ENCODE data around the gene KRTAP4-7. TPM values are rescaled to one million over a fixed set of nuclear protein-coding genes. Genes with fewer than 3 reads are reported as not detected.
"Not testable (repeated sequence)": the region's sequence is repeated elsewhere in the genome, so short reads cannot be mapped to it uniquely, and the experiment has no call there.

The KRTAP4-7 gene
- total RNA-seq, 1 donor from 2014 or later: not detected

DNA sequence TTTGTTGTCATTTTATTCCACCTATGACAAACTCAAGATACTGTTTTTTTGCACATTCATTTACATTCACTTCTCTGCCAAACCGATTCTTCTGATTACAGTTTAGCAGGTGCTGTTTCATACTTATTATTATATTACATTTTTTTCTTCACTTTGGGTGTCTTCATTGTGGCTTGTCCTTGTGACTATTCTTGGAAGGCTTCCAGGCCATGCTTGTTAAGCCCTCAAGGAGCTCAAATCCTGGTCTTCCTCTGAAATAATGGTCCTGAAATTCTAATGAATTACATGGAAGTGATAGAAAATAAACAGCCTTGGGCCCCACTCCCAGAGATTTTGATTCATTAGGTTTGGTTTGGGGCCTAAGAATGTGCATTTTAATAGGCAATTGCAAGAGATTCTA, 19.6 kb upstream of the KRTAP4-7 start:
- DNase-seq (ENCODE audit: low spot score in 2 of 2): no peak
- no peak for FAIRE-seq

DNA sequence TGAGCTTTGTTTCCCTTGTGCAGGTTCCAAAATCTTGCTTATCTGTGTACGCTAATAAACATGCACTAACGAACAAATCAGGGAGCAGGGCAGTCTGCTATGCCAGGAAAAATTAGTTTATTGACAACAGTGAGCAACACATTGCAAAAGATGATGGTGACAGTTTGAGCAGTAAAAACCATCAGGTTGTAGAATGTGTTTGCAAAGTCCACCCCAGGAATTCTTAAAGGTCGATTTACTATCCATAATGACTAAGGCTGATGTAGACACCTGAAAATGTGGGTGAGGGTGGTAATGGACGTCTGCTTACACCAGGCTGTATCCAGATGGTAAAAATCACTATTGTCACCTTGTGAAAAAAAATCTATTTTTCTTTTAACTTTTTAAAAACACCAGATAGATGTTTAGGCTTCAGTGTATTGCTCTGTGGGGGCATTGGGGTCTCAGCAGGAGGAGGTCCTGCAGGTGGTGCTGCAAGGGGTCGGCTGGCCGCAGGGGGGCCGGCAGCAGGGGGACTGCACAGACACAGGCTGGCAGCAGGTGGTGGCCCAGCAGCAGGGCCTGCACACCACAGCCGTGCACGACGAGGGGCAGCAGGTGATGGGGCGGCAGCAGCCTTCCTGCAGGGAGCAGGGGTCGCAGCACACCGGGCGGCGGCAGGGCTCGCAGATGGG, 18.8 kb upstream of the KRTAP4-7 start:
- not testable (repeated sequence) for DNase-seq (ENCODE audit: low spot score in 2 of 2); FAIRE-seq

DNA sequence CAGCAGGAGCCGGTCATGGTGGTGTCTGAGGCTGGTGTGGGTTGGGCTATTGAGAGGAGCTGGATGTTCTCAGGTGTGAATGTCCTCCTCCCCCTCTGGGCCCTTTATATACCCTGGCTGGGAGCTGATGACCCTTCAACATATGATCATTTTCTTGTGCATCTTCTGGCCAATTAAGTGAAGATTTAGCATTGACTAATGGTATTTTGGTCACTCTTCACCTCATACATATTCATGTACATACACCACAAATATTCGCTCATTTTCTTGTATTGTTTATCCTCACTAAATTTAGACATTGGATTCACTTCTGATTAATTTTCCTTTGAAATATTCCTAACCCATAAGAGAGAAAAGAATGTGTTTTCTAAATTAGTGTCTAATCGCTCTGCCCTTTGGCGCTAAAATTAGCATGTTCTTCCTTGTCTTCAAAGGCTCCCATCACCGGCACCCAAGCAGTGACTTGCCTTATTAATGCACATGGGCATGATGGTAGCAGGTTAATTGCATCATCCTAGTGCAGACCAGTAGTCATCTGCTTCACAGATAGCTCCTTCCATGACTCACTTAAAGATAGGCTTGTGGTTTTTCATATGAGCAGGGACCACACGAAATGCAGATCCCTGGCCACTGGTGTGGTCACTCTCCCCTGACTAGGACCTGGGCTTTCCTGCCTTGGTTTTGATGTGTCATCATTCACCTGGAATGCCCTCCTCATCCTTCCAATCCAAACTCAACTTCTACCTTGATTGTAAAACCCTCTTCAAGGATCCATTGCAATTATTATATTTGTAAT, 17.9 kb upstream of the KRTAP4-7 start, which contains the start of gene KRTAP2-4:
KRTAP2-4 (minus strand) TSS at position 51 of the 796 bp plus-strand sequence; CDS start at position 17, 34 bp downstream.
- DNase-seq (ENCODE audit: low spot score in 2 of 2): no peak
- FAIRE-seq: no peak

DNA sequence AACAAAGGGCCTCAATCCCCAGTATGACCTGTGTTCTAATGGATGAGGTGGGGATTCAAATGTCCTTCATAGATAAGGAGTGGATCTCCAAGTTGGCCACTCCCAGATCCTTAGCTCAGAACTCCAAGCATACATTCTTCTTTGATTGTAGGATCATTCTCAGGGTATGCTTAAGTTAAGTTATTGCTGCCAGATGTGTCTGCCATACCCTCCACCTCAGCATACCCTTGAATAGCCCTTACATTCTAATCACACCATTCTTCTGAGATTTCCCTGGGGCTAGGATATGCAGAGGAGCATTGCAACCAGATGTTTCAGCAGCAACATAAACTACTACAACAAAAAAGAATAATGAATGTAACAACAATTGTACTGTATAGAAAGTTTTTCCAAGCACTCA, 16.7 kb upstream of the KRTAP4-7 start:
- no peak for DNase-seq (ENCODE audit: low spot score in 2 of 2)
- FAIRE-seq: no peak

DNA sequence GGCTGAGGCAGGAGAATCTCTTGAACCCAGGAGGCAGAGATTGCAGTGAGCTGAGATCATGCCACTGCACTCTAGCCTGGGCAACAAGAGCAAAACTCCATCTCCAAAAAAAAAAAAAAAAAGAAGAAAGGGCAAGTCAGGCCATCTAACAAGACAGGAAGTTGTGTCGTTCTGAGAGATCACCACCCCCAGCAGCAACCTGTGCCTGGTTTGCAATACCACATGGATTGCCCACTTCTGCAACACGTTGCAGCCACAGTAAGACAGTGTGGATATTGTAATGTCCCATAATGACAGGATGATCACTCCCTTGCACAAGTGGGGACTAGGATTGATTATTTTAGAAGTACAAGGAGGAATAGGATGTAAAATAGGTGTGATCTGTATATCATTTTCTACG, 14.9 kb upstream of the KRTAP4-7 start:
- no peak for DNase-seq (ENCODE audit: low spot score in 2 of 2)
- no peak for FAIRE-seq

DNA sequence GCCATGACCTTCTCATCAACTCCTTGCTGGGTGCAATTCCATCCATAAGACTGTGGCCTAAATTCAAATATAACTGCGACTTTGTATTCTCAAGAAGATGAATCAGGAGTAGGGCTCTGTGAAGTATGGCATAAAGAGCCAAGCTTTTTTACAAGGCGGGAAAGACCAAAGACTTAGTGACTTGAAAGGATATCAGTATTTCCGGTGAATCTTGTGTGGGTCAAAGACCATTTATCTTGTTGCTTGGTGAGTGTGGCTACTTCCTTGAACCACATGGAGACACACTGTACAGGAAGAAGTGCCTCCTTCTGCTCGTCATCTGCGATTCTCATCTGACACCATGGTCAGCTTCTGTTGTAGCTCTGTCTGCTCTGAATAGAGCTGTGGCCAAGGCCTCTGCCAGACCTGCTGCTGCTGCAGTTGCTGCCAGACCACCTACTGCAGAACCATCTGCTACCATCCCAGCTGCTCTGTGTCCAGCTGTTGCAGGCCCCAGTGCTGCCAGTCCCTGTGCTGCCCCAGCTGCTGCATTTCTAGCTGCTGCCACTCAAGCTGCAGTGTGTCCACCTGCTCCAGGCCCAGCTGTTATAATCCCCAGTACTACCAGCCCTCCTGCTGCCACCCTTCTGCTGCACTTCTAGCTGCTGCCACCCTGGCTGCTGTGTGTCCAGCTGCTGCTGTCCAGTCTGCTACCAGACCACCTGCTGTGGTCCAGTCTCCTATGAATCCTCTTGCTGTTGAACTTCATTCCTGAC, 12.2 kb upstream of the KRTAP4-7 start:
- FAIRE-seq: no peak
- DNase-seq (ENCODE audit: low spot score in 2 of 2): no peak

DNA sequence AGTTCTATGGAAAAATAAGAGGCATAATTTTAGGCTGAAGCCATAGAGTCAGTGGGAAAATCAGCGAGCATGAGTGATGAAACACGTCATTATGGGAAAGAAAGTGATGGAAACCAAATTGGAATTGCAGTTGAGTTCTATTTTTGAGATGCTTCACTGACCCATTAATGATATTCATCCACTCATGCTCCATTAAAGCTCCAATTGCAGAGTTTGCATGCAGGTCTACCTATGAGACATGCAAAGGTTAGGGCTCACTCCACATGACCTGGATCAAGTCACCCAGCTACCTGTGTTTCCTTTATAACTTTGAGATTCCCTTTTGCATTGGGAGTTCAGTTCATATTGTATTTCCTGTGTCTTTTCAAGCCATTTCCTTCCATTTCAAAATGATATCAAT, 10.3 kb upstream of the KRTAP4-7 start:
- FAIRE-seq (no peak), DNase-seq (ENCODE audit: low spot score in 2 of 2) (no peak)

DNA sequence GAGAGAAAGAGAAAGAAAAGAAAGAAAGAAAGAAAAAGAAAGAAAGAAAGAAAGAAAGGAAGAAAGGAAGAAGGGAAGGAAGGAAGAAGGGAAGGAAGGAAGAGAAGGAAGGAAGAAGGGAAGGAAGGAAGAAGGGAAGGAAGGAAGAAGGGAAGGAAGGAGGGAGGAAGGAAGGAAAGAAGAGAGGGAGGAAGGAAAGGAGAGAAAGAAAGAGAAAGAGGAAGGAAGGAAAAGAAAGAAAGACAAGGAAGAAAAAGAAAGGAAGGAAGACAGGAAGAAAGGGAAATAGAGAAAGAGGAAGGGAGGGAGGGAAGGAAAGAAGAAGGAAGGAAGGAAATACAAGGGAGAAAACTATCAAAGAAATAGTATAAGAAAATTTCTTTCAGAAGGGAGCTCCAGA, 7.2 kb upstream of the KRTAP4-7 start:
- DNase-seq (ENCODE audit: low spot score in 2 of 2) (no peak), FAIRE-seq (no peak)

DNA sequence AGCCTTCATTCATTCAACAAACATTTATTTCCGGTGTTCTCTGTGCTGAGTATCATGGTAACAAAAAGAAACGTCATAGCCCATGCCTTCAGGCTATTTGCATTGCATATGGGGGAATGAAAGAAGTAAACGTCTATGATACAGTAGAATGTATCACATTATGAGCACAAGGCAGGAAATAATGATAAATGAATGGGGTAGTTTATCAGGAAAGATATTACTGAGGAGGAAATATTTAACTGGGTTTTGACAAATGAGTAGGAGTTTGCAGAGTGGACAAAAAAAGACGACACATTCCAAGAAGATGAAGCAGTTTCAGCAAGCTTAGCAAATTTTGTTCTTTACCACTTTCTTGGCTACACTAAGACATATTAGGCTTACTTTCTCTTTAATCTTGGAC, 1.3 kb upstream of the KRTAP4-7 start:
- DNase-seq (ENCODE audit: low spot score in 2 of 2): no peak
- no peak for FAIRE-seq

DNA sequence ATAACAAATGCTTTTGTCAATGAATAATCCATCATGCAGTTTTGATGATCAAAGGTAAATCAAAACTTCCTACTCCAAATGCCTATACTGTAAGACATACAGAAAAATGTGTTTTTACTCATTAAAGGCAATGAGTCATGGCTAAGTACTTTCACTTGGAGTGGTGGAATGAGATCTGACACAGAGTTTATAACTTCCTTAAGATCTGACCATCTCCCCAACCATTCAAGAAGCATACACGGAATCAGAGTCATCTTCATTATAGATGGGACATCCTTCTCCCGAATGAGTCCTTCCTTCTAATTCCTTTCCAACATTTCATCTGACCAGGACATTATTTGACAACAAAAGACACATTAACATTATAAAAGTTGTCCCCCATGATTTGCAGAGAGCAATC, 523 bp upstream of the KRTAP4-7 start:
- not testable (repeated sequence) for FAIRE-seq; DNase-seq (ENCODE audit: low spot score in 2 of 2)

DNA sequence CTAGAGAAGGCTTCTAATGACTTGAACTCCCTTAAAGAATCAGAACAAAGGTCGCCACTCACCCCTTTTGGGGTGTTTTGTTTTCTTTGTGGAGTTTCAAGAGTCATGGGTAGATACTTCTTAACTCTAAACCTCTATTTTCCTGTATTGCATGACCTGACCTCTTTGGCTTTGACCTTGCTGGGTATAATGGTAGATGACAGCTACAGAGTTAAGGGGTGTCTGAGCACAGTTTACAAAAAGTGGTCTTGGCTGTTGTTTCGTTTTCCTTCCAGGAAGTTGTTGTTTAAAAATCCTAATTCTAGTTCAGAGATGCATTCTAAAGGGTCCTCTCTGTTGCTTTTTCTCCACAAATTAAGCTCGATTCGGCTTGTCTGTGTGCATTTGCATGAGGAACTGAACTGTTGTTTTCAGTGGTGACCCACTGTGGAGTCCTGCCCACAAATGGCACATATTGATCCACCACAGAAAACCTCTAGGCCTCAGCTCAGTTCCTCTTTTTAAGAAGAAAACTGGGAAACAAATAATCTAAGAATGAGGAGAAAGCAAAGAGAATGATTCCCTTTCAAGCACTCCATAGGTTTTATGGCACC, 4.9 kb downstream of the KRTAP4-7 start:
- DNase-seq (ENCODE audit: low spot score in 2 of 2); FAIRE-seq: not testable (repeated sequence)

DNA sequence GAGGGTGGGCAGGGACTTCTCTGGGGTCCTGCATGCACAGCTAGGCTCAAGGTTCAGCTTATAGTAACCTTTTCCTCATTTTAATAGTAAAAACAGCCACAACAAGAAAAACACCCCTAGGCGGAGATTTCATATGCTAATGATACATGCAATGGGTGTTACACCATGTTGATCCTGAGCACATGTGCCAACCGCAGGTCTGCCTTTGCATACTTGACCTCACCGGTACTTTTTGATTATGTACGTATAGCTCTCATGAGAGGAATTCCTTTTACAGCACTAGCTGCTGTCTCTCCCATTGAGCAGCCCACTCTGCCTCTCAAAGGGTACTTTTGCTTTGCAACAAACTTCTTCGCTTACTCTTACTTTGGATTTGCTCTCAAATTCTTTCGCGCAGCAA, 12.1 kb downstream of the KRTAP4-7 start:
- no peak for FAIRE-seq
- no peak for DNase-seq (ENCODE audit: low spot score in 2 of 2)

DNA sequence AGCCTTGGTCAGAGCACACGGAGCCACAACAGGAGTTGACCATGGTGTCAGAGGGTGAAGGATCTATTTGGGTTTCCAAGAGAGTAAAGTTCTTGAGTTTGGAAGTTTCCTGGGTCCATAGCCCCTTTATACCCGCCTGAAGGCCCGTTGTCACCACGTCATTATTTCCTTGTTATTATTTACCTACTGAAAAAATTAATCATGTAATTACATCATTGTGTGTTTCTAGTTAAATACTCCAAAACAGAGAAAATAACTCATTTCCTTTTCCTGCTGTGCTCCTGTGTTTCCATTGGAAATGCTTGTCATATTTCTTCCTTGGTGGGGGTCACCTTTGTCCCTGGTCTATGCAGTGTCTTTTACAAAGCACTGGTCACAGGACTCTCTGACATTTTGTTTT, 14.1 kb downstream of the KRTAP4-7 start, which contains the start of gene KRTAP4-8:
KRTAP4-8 (minus strand) TSS at position 101 of the 400 bp plus-strand sequence; CDS start at position 43, 58 bp downstream.
- DNase-seq (ENCODE audit: low spot score in 2 of 2): no peak
- FAIRE-seq: no peak

DNA sequence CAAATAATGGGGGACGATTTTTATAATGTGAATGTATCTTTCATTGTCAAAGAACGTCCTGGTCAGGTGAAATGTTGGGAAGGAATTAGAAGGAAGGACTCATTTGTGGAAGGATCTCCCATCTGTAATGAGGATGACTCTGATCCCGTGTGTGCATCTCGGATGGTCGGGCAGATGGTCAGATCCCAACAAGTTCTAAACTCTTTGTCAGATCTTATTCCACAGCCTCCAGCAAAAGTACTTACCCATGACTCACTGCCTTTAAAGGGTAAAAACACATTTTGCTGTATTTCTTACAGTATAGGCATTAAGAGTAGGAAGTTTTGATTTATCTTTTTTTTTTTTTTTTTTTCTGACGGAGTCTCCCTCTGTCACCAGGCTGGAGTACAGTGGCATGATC, 14.5 kb downstream of the KRTAP4-7 start:
- FAIRE-seq (no peak), DNase-seq (ENCODE audit: low spot score in 2 of 2) (no peak)

DNA sequence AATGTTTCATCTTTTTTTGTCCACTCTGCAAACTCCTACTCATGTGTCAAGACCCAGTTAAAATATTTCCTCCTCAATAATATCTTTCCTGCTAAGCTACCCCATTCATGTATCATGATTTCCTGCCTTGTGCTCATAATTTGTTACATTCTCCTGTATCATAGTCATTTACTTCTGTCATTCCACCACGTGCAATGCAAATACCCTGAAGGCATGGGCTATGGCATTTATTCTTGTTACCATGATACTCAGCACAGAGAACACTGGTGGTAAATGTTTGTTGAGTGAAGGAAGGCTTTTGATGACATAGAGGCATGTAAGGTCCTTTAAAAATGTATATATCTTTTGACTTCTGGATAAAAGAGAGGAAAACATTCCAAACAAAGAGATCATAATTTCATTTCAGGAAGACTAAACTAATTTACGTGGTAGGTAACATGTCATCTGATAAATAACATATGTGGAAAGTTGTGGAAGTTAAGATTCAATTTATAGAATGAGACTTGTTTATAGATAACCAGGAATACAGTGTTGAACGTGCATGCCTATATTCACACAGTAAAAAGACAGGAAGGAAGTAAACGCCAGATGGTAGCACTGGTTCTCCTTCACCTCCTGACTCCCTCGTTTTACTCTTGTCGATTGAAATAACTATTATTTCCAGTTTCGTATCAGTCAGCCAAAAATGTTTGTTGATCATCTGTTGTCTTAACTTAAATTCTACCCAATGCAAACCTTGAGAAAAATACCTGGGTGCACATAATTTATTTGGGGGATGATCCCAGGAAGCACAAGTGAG, 15.9 kb downstream of the KRTAP4-7 start:
- not testable (repeated sequence) for DNase-seq (ENCODE audit: low spot score in 2 of 2); FAIRE-seq

DNA sequence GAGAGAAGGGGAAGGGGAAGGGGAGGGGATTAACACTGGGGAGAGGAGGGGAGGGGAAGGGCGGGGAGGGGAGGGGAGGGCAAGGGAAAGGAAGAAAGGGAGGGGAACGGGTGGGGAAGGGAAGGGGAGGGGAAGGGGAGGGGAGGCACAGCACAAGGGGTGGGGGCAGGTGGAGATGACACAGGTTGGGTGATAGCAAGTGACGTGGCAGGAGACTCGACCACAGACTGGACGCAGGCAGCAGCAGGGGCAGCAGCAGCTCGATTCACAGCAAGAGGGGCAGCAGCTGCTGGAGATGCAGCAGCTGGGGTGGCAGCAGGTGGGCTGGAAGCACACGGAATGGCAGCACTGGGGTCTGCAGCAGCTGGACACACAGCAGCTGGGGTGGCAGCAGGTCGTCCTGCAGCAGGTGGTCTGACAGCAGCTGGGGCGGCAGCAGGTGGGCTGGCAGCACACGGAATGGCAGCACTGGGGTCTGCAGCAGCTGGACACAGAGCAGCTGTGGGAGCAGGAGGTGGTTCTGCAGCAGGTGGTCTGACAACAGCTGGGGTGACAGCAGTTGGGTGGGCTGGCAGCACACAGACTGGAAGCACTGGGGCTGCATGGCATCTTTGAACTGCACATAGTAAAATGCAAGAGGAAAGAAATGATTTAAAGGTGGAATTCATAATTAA, 17.8 kb downstream of the KRTAP4-7 start, which contains the start of gene KRTAP4-16:
KRTAP4-16 (minus strand) TSS at position 624 of the 674 bp plus-strand sequence; CDS start at position 624, 0 bp downstream.
- DNase-seq (ENCODE audit: low spot score in 2 of 2): no peak
- FAIRE-seq: no peak

DNA sequence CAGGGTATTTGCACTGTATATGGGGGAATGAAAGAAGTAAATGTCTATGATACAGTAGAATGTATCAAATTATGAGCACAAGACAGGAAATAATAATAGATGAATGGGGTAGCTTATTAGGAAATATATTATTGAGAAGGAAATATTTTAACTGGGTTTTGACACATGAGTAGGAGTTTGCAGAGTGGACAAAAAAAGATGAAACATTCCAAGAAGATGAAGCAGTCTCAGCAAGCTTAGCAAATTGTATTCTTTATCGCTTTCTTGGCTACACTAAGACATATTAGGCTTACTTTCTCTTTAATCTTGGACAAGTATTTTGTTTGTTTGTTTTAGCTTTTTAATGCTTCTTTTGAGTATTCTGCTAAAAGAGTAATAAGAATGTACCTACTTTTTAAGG, 19.9 kb downstream of the KRTAP4-7 start:
- FAIRE-seq (no peak), DNase-seq (ENCODE audit: low spot score in 2 of 2) (no peak)

DNA sequence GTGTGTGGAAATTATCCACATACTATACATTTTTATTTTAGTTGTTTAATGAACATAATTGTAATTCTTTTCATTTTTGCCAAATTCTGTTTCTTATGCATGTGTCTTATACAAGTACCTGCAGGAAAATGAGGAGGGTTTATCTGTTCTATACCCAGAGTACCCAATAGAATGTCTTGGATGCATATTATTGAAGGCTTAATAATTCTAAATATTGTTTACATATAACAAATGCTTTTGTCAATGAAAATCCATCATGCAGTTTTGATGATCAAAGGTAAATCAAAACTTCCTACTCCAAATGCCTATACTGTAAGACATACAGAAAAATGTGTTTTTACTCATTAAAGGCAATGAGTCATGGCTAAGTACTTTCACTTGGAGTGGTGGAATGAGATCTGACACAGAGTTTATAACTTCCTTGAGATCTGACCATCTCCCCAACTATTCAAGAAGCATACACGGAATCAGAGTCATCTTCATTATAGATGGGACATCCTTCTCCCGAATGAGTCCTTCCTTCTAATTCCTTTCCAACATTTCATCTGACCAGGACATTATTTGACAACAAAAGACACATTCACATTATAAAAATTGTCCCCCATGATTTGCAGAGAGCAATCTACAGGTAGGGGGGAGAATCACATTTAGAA, 20.6 kb downstream of the KRTAP4-7 start:
- not testable (repeated sequence) for DNase-seq (ENCODE audit: low spot score in 2 of 2); FAIRE-seq
